ENCODE data around the gene GLA.

Gene GLA

GRCh38 chrX:101407748-101408531 lies at the start of gene GLA, which contains the start of gene HNRNPH2:
GLA (minus strand) TSS chrX:101407925; CDS start chrX:101407903, 22 bp downstream.
HNRNPH2 (plus strand) TSS chrX:101408222; CDS start chrX:101411989, 3,767 bp downstream.
- peak; percentile 68 for DNase-seq (ENCODE audit: low spot score)

- no peak for DNase-seq (ENCODE audit: low spot score)
Observed at GRCh38 chrX:101452056-101452455, 44.3 kb upstream of the GLA start.

DNA sequence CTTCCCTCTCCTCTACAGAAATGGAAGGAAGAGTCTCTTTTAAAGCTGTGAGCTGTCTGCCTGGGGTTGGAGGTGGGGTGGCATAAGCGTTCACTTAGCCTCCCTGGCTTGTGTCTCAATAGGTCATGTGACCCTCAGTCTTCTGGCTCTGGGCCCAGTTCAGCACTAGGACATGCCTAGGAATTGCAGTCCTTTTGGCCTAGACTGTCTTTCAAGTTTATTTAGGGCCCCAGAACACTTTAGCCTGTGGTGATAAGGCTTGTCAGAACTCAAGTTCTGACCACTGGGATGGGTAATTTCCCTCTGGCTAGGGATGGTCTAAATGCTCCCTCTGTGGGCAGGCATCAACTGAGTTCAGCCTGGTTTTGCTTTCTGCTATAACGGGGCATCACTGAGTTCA lies 43.2 kb upstream of the GLA start:
- DNase-seq (ENCODE audit: low spot score), result no peak

DNA sequence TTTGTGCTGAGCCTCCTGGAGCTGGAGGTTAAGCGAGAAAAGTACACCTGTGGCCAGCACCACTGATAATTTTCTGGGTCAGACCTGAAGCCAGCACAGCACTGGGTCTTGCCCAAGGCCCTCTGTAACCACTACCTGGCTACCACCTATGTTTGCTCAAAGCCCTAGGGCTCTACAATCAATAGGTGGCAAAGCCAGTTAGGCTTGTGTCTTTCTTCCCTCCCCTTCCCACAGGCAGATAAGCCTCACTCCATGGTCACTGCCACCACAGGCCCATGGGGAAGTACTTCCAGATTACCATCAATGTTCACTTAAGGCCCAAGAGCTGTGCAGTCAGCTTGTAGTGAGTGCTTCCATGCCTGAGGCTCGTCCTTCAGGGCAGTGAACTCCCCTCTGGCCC lies 42.4 kb upstream of the GLA start:
- no peak for DNase-seq (ENCODE audit: low spot score)

DNA sequence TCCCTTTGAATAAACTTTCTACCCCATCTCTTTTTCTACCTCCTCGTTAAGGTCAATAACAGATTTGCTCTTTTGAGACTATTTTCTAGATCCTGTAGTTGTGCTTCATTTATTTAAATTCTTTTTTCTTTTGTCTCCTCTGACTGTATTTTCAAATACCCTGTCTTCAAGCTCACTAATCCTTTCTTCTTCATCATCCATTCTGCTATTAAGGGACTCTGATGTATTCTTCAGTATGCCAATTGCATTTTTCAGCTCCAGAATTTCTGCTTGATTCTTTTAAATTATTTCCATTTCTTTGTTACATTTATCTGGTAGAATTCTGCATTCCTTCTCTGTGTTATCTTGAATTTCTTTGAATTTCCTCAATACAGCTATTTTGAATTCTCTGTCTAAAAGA lies 41.6 kb upstream of the GLA start:
- DNase-seq (ENCODE audit: low spot score), result no peak

GRCh38 chrX:101442085-101442484 lies 34.4 kb upstream of the GLA start:
- no peak for DNase-seq (ENCODE audit: low spot score)

DNA sequence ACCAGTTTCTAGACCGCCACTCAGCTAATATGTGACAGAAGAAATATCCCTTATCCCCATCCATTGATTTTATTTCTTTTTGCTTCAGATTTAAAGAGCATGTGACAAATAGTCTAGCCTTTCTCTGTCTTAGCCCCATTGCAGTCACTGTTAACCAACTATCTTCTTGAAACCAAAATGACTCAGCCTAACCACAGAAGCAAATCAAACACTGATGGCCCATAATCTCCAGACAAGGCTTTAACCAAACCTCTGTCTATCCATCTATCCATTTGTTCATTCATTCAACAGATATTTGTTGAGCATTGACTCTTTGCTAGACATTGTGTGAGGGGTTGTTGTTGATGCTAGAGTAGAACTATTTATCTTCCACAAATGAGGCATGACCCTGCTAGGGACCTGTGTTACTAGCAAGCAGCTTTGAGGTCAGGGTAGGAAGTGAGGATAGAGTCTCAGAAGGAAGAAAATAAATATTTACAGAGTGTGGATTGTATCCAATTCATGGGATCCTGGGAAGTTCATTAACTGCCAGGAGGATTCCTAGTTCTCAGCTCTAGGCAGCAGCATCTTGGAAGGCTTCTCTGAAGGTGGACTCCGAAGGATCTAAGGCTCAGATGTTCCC lies 22.8 kb upstream of the GLA start:
- DNase-seq (ENCODE audit: low spot score), result no peak

- no peak for DNase-seq (ENCODE audit: low spot score)
Observed at GRCh38 chrX:101429934-101430333, 22.2 kb upstream of the GLA start.

DNA sequence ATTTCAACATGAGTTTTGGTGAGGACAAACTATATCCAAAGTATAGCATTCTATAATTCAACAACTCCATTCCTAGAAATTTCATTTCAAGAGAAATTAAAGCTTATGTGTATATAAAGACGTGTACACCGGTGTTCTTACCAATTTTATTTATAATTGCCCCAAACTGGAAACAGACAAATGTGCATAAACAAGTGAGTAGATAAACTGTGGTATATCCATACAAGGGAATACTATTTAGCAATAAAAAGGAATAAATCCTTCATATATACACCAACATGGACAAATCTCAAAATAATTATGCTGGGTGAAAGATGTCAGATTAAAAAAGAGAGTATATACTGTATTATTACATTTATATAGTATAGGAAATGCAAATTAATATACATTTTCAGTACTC lies 20.2 kb upstream of the GLA start:
- no peak for DNase-seq (ENCODE audit: low spot score)

DNA sequence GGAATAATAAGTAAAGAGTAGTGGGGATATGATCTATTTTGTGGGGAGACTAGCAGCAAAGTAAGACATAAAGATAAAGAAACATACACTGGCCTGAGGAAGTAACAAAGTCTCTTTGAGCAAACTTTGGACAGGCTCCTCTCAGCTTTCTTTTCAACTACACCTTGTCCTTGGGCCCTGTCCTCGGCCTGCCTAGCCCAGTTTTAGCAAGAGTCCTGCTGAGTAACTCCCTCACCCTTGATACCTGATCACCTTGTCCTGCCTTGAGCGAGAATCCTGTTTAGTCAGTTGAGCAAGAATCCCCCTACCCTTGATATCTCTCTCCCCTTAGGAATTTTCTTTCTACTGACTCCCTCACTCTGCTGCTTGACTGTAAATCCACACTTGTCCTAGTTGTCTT lies 11.8 kb upstream of the GLA start:
- no peak for DNase-seq (ENCODE audit: low spot score)

DNA sequence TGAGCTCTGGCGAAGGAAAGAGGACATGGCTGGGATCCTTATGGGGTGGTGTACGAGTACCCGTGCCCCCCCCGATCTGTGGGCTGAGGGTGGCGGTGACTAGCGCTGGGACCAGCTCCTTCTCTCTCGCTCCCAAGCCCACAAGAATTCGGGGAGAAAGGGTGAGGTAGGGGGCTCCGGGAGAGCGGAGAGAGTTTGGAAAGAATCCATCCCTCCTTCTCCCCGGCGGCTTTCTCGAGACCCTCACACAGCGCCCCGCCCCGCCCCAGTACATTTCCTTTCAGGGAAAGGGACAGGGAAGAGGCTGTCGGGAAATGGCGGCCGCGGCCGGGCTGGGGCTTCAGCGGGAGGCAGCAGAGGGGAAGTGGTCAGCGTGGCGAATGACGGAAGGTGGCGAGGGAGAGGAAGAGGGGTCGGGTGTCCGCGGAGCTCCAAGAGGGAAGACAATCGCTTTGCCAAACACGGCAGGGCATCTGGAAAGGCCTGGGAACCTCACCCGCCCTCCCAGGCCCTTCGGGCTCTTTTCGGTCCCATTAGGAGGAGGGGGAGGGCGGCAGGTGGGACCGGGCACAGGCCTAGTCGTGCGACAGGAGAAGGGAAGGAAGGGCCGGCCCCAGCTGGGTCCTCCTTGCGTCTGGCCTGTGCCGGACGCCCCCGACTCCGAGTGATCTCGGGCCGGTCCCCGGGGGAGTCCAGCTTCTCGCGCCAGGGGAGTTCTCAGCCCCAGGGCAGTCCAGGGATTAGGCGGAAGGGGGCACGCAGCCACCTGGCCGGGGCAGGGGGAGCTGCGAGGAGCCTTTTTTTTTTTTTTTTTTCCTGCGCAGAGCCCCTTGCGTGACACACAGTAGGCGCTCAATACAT lies 10.5 kb upstream of the GLA start:
- DNase-seq (ENCODE audit: low spot score), result peak; percentile 42

GRCh38 chrX:101417190-101417589 lies 9.5 kb upstream of the GLA start:
- no peak for DNase-seq (ENCODE audit: low spot score)

GRCh38 chrX:101416691-101417090 lies 9.0 kb upstream of the GLA start:
- DNase-seq (ENCODE audit: low spot score), result no peak

- DNase-seq (ENCODE audit: low spot score), result peak; percentile 23
Observed at GRCh38 chrX:101415180-101416145, 7.7 kb upstream of the GLA start.

DNA sequence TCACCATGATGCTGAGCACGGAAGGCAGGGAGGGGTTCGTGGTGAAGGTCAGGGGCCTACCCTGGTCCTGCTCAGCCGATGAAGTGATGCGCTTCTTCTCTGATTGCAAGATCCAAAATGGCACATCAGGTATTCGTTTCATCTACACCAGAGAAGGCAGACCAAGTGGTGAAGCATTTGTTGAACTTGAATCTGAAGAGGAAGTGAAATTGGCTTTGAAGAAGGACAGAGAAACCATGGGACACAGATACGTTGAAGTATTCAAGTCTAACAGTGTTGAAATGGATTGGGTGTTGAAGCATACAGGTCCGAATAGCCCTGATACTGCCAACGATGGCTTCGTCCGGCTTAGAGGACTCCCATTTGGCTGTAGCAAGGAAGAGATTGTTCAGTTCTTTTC lies 4.3 kb upstream of the GLA start:
- DNase-seq (ENCODE audit: low spot score), result no peak

- DNase-seq (ENCODE audit: low spot score), result no peak
Observed at GRCh38 chrX:101410461-101410860, 2.7 kb upstream of the GLA start.

- DNase-seq (ENCODE audit: low spot score), result no peak
Observed at GRCh38 chrX:101409043-101409442, 1.3 kb upstream of the GLA start.

DNA sequence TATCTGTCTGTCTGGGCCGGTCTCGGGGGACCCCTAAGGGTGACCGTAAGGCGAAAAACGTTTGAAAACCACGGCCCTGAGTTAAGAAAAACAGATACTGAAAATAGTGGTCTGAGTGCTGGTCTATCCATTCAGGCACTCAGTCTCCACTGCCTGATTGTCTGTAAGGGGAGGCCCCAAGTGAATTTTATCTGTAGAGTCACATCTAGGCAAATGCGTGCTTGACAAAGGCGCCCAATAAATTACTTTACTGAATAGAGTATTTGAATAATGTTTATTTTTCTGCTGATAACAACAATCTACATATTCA lies 762 bp upstream of the GLA start:
- DNase-seq (ENCODE audit: low spot score), result no peak

DNA sequence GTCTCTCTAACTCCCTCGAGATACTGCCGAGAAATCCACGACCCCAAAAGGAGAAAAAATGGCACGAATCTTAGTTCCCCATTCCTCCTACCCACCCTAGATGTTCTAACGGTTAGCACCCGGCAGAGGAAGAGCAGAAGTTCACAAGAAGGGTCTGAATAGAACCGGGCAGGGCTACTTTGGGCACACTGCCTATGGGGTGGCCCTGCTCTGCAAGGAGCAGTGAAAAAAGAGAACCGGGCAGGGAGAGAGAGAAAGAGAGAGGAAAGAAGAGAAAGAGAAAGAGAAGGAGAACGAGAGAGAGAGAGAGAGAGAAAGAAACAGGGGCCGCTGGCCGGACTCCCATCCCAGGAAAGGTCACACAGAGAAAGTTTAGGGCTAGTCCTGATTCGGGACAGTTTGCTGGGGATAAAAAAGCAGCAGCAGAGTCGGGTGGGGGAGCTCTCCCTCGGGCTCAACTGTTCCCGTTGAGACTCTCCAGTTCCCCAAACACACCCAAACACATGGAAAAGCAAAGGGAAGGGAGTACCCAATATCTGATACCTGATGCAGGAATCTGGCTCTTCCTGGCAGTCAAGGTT lies 468 bp downstream of the GLA start:
- DNase-seq (ENCODE audit: low spot score), result no peak

DNA sequence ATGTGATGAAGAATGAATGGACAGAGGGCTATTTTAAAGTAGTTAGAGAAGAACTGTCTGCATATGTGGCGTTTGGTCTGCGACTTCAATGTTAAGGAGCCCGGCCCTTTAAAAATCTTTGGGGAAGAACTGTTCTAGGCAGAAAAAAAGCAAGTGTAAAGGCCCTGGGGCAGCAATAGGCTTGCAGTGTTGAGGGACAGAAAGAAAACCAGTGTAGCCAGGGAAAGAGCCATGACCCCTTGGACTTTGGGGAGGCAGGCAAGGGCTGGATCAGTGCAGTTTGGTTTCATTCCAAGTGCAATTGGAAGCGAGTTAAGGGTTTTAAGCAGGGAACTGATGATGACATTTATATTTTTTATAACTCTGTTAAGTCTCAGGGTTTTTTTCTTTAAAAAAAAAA lies 7.9 kb downstream of the GLA start:
- DNase-seq (ENCODE audit: low spot score), result no peak

DNA sequence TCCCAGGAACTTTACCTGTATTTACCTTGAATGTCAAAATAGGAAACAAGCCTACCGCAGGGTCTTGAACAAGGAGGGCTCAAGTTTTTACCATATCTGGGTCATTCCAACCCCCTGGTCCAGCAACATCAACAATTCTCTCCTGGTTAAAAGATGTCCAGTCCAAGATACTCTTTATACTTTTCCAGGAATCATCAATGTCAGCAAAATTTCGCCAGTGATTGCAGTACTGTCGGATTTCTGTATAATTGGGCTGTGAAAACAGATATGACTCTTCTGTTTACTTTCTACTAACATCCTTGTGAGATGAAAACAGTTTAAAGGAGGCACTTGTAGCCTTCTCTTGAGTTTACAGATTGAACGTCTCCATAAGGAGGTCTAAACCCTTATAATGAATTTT lies 9.0 kb downstream of the GLA start:
- no peak for DNase-seq (ENCODE audit: low spot score)
